ENCODE results near the gene STX1B. TPM values are rescaled to one million over a fixed set of nuclear protein-coding genes. Genes with fewer than 3 reads are reported as not detected.

Gene STX1B
- total and polyA plus RNA-seq, 9 donors = 0.34 to 1.5 (median 0.94) TPM

GRCh38 chr16:30966033-30966619, 44.3 kb downstream of the STX1B start:
- intact Hi-C loops (cut with DNase I) = loop anchor here in 1 of 4 donors (10.0 kb wide), 1 partner anchor 219 kb away; the partner anchor contains the start of gene FUS
- H3K9me3 ChIP-seq = no peaks in the 10 kb centered on the region
- H3K27me3 ChIP-seq = no peaks in the 10 kb centered on the region
- H3K36me3 ChIP-seq = no peaks in the 10 kb centered on the region
- no peaks in the 10 kb centered on the region for H3K4me1 ChIP-seq (ENCODE audit: insufficient read depth)
- TF ChIP-seq POLR2A (IDR thresholded peaks at IDR 0.05) (no peak), EP300 (IDR thresholded peaks at IDR 0.05) (no peak), CTCF (IDR thresholded peaks at IDR 0.05) (no peak)
- no peak overlapping the region for H3K4me3 ChIP-seq
- H3K27ac ChIP-seq = no peak overlapping the region
- DNase-seq = no peak
- WGBS, 3 donors = 83 to 88% (median 87%) methylated on average over 18 to 19 of the region's 19 CpGs

GRCh38 chr16:30965436-30965835, 45.0 kb downstream of the STX1B start:
- DNase-seq = no peak
- H3K27me3 ChIP-seq = no peaks in the 10 kb centered on the region
- 73 to 77% (median 73%) methylated on average over 15 of the region's 15 CpGs for WGBS, 3 donors
- intact Hi-C loops (cut with DNase I) = loop anchor here in 1 of 4 donors (10.0 kb wide), 1 partner anchor 219 kb away; the partner anchor contains the start of gene FUS
- TF ChIP-seq CTCF (IDR thresholded peaks at IDR 0.05) (no peak), EP300 (IDR thresholded peaks at IDR 0.05) (no peak), POLR2A (IDR thresholded peaks at IDR 0.05) (no peak)
- H3K4me1 ChIP-seq (ENCODE audit: insufficient read depth) = no peaks in the 10 kb centered on the region
- no peak overlapping the region for H3K27ac ChIP-seq
- no peaks in the 10 kb centered on the region for H3K9me3 ChIP-seq
- H3K36me3 ChIP-seq = no peaks in the 10 kb centered on the region
- H3K4me3 ChIP-seq = no peak overlapping the region

GRCh38 chr16:30964574-30965226, 45.7 kb downstream of the STX1B start:
- no peaks in the 10 kb centered on the region for H3K27me3 ChIP-seq
- no peak for DNase-seq
- H3K27ac ChIP-seq = no peak overlapping the region
- 81 to 86% (median 85%) methylated on average over 32 to 33 of the region's 33 CpGs for WGBS, 3 donors
- intact Hi-C loops (cut with DNase I) = loop anchor here in 1 of 4 donors (10.0 kb wide), 1 partner anchor 220 kb away; the partner anchor contains the start of gene FUS
- H3K4me3 ChIP-seq = no peak overlapping the region
- TF ChIP-seq CTCF (IDR thresholded peaks at IDR 0.05) (no peak), EP300 (IDR thresholded peaks at IDR 0.05) (no peak), POLR2A (IDR thresholded peaks at IDR 0.05) (no peak)
- H3K9me3 ChIP-seq = no peaks in the 10 kb centered on the region
- no peaks in the 10 kb centered on the region for H3K4me1 ChIP-seq (ENCODE audit: insufficient read depth)
- no peaks in the 10 kb centered on the region for H3K36me3 ChIP-seq

GRCh38 chr16:30963925-30964511, 46.4 kb downstream of the STX1B start:
- TF ChIP-seq POLR2A (IDR thresholded peaks at IDR 0.05) (no peak), EP300 (IDR thresholded peaks at IDR 0.05) (no peak), CTCF (IDR thresholded peaks at IDR 0.05) (no peak)
- no peaks in the 10 kb centered on the region for H3K36me3 ChIP-seq
- 89% methylated on average over 18 of the region's 18 CpGs for WGBS, 3 donors
- no peak for DNase-seq
- H3K4me1 ChIP-seq (ENCODE audit: insufficient read depth) = peaks cover 1% of the 10 kb centered on the region
- H3K9me3 ChIP-seq = no peaks in the 10 kb centered on the region
- H3K4me3 ChIP-seq = no peak overlapping the region
- no peak overlapping the region for H3K27ac ChIP-seq
- no peaks in the 10 kb centered on the region for H3K27me3 ChIP-seq
- intact Hi-C loops (cut with DNase I) = loop anchor here in 1 of 4 donors (10.0 kb wide), 1 partner anchor 221 kb away; the partner anchor contains the start of gene FUS

Measured in ovary (tissue), 9 donors.